Osteoblast (primary cell): ENCODE results near the gene PPIL6. TPM values are rescaled to one million over a fixed set of nuclear protein-coding genes. Genes with fewer than 3 reads are reported as not detected.

ENCODE experiments used
- DNase-seq: peaks from one replicate; pipeline ENCODE4 v3.0.0; 2011; ENCODE audit warnings: low spot score, mixed read lengths; ENCODE audit not compliant: insufficient read length; ENCODE audit errors: missing footprints
- H2AFZ ChIP-seq: 2 replicates; pipeline ENCODE4 v1.6.0; 2011; ENCODE audit warnings: mild to moderate bottlenecking, low read length
- H3K27ac ChIP-seq: 2 replicates; pipeline ENCODE4 v1.5.1; 2011; ENCODE audit warnings: mild to moderate bottlenecking, low read depth, low read length, moderate library complexity
- H3K27me3 ChIP-seq: 2 replicates; pipeline ENCODE4 v1.6.0; 2012; ENCODE audit warnings: mild to moderate bottlenecking, control low read depth, inconsistent platforms, low read length, moderate library complexity; ENCODE audit not compliant: insufficient read depth
- H3K36me3 ChIP-seq: 2 replicates; pipeline ENCODE4 v1.5.1; 2011; ENCODE audit warnings: mild to moderate bottlenecking, low read length, control low read depth, moderate library complexity; ENCODE audit not compliant: insufficient read depth
- H3K4me1 ChIP-seq: 2 replicates; pipeline ENCODE4 v1.5.1; 2011; ENCODE audit warnings: mild to moderate bottlenecking, low read length, control low read depth, moderate library complexity; ENCODE audit not compliant: insufficient read depth
- H3K4me2 ChIP-seq: 2 replicates; pipeline ENCODE4 v1.6.0; 2011; ENCODE audit warnings: mild to moderate bottlenecking, low read length; ENCODE audit not compliant: insufficient read depth
- H3K4me3 ChIP-seq: fragments of 200-600 bp; sonication (generic); 3 replicates; pipeline ENCODE4 v1.5.1; 2012; ENCODE audit warnings: mild to moderate bottlenecking, low read length, inconsistent platforms; ENCODE audit not compliant: insufficient read depth
- H3K79me2 ChIP-seq: 2 replicates; pipeline ENCODE4 v1.6.0; 2012; ENCODE audit warnings: mild to moderate bottlenecking, low read length, control low read depth, inconsistent platforms; ENCODE audit not compliant: insufficient read depth
- H3K9me3 ChIP-seq: 2 replicates; pipeline ENCODE4 v1.5.1; 2011; ENCODE audit warnings: low read depth, low read length, control low read depth
- H4K20me1 ChIP-seq: 2 replicates; pipeline ENCODE4 v1.6.0; 2012; ENCODE audit warnings: mild to moderate bottlenecking, low read length, control low read depth; ENCODE audit not compliant: insufficient read depth
- total RNA-seq: library from RNA; depleted of rRNA; stranded (reverse); fragments of >200 nt; gene quantifications from 2 replicates; pipeline ENCODE4 v1.2.3, GENCODE V29; 2012
- TF ChIP-seq, protein P1 (sequence below): IDR thresholded peaks from 2 replicates; pipeline ENCODE4 v1.5.1; 2011; ENCODE audit warnings: mild to moderate bottlenecking, low read depth, low read length, moderate library complexity; ENCODE audit errors: extremely low read depth

The PPIL6 gene
- total RNA-seq, 1 donor = 5.8 TPM

GRCh38 chr6:109475625-109476024 is 35.2 kb upstream of the PPIL6 start:
- Histone ChIP-seq H3K36me3 (peaks cover 45% of the 10 kb centered on the region), H3K4me2 (no peak overlapping the region), H3K4me3 (no peak overlapping the region), H3K27me3 (no peaks in the 10 kb centered on the region), H2AFZ (no peak overlapping the region), H3K27ac (no peak overlapping the region), H4K20me1 (peaks cover 2% of the 10 kb centered on the region), H3K9me3 (no peaks in the 10 kb centered on the region), H3K79me2 (peaks cover 34% of the 10 kb centered on the region), H3K4me1 (peaks cover 4% of the 10 kb centered on the region)
- TF ChIP-seq, protein P1, sequence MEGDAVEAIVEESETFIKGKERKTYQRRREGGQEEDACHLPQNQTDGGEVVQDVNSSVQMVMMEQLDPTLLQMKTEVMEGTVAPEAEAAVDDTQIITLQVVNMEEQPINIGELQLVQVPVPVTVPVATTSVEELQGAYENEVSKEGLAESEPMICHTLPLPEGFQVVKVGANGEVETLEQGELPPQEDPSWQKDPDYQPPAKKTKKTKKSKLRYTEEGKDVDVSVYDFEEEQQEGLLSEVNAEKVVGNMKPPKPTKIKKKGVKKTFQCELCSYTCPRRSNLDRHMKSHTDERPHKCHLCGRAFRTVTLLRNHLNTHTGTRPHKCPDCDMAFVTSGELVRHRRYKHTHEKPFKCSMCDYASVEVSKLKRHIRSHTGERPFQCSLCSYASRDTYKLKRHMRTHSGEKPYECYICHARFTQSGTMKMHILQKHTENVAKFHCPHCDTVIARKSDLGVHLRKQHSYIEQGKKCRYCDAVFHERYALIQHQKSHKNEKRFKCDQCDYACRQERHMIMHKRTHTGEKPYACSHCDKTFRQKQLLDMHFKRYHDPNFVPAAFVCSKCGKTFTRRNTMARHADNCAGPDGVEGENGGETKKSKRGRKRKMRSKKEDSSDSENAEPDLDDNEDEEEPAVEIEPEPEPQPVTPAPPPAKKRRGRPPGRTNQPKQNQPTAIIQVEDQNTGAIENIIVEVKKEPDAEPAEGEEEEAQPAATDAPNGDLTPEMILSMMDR = no peak
- DNase-seq = no peak

DNA sequence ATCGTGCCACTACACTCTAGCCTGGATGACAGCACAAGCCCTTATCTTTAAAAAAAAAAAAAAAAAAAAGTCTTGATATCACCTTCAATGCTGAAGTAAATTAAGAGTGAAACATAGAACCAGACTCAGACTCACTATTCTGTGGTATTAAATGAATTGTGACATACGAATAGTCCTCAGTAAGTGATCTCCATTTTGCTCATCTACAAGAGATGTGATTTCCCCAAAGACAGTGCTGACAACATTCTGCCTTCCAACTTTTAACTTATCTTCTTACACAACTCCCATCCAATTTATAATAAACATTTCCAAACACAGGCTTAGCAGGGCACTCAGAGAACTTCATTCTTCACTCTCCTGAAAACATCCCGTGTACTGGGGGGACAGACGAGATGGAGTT is 34.6 kb upstream of the PPIL6 start:
- Histone ChIP-seq H3K4me3 (no peak overlapping the region), H3K27ac (no peak overlapping the region), H4K20me1 (peaks cover 2% of the 10 kb centered on the region), H3K79me2 (peaks cover 29% of the 10 kb centered on the region), H3K4me1 (peaks cover 4% of the 10 kb centered on the region), H3K27me3 (no peaks in the 10 kb centered on the region), H3K4me2 (no peak overlapping the region), H3K36me3 (peaks cover 44% of the 10 kb centered on the region), H2AFZ (no peak overlapping the region), H3K9me3 (no peaks in the 10 kb centered on the region)
- DNase-seq = no peak
- TF ChIP-seq, protein P1 = no peak

- peaks cover 53% of the 10 kb centered on the region for H3K36me3 ChIP-seq
- H3K9me3 ChIP-seq = no peaks in the 10 kb centered on the region
- peaks cover 2% of the 10 kb centered on the region for H4K20me1 ChIP-seq
- H2AFZ ChIP-seq = no peak overlapping the region
- no peaks in the 10 kb centered on the region for H3K27me3 ChIP-seq
- no peak for DNase-seq
- H3K4me1 ChIP-seq = no peaks in the 10 kb centered on the region
- no peak overlapping the region for H3K4me2 ChIP-seq
- H3K27ac ChIP-seq = no peak overlapping the region
- TF ChIP-seq, protein P1 = no peak
- H3K79me2 ChIP-seq = peaks cover 14% of the 10 kb centered on the region
- H3K4me3 ChIP-seq = no peak overlapping the region
These were observed 32.7 kb upstream of the PPIL6 start for GRCh38 chr6:109473120-109473519.

- Histone ChIP-seq H3K4me3 (no peak overlapping the region), H3K4me2 (no peak overlapping the region), H3K27ac (no peak overlapping the region), H3K9me3 (no peaks in the 10 kb centered on the region), H3K36me3 (peaks cover 53% of the 10 kb centered on the region), H3K79me2 (peaks cover 7% of the 10 kb centered on the region), H3K4me1 (no peaks in the 10 kb centered on the region), H4K20me1 (peaks cover 2% of the 10 kb centered on the region), H2AFZ (no peak overlapping the region), H3K27me3 (no peaks in the 10 kb centered on the region)
- no peak for DNase-seq
- TF ChIP-seq, protein P1 = no peak
These were observed 31.9 kb upstream of the PPIL6 start for GRCh38 chr6:109472132-109472995.
